22Rv1 (cell line): ENCODE measurements around the gene SUN2.

Experiments used
- H3K27ac ChIP-seq: fragments of 450-650 bp; 2 replicates; pipeline ENCODE4 v1.5.1; 2017
- CTCF ChIP-seq: fragments of 450-650 bp; IDR thresholded peaks from 2 replicates; pipeline ENCODE4 v1.5.1; 2017; ENCODE audit warnings: mild to moderate bottlenecking
- ZFX ChIP-seq: fragments of 450-650 bp; IDR thresholded peaks from 2 replicates; pipeline ENCODE4 v1.6.1; 2017; ENCODE audit warnings: antibody characterized with exemption, borderline replicate concordance

Gene SUN2

GRCh38 chr22:38730411-38730871, 25.4 kb downstream of the SUN2 start:
- no peak overlapping the region for H3K27ac ChIP-seq
- TF ChIP-seq ZFX (no peak), CTCF (no peak)

- no peak for TF ChIP-seq ZFX
- TF ChIP-seq CTCF = no peak
- no peak overlapping the region for H3K27ac ChIP-seq
Measured at GRCh38 chr22:38729946-38730345, 25.9 kb downstream of the SUN2 start.

DNA sequence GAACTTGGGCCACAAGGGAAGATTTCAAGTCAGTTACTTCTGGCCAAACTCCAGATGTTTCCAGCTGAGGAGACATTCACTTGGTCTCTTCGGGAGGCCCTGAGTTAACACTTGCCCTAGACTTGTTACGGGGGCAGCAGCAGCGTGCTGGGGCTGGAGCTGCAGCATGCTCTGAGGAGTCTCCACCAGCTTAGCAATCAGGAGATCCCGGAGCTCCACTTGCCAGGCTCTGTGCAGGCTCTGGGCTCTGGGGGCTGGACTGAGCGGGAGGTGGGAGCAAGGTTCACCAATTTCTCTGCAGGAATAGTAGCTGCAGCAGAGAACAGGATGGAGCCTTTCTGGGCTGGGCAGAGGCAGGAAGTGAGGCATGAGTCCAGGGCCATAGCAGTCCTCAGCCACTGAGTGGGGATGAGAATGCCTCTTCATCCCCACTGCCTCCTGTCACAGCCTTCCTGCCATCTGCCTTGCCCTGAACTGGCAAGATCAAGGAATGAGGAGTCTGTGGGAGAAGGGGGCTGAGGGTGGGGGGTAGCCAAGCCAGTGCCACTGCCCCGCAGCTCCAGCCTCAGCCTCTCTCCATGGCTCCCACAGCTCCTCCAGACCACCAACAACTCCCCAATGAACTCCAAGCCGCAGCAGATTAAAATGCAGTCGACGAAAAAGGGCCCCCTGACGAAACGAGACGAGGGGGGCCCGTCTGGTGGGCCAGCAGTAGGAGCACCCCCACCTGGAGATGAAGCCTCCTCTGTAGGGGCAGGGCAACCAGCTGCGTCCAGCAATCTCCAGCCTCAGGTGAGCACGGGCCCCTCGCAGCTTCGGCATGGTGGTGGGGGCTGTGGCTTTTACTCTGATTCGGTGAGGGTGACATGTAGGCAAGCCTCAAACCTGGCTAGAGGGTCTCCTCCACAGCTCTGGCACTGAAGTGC, 26.7 kb downstream of the SUN2 start:
- no peak for TF ChIP-seq ZFX
- TF ChIP-seq CTCF = no peak
- no peak overlapping the region for H3K27ac ChIP-seq

- no peak overlapping the region for H3K27ac ChIP-seq
- no peak for TF ChIP-seq CTCF
- no peak for TF ChIP-seq ZFX
Measured at GRCh38 chr22:38727530-38728451, 28.0 kb downstream of the SUN2 start.

DNA sequence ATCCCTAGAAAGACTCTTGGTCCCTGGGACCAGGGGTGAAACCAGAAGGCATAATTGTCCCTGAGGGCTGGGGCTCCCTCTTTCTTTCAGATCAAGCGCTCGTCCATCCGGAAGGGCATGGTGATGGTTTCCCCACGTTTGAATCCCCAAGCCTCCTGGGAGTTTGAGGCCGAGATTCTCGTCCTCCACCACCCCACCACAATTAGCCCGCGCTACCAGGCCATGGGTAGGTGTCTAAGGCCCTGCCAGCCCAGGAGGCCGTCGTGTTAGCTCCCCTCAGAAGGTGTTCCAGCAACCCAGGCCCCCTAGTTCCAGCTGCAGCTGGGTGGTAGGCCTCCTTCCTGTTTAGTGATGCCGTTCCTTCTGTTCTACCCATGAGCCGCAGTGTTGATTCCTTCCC, 28.7 kb downstream of the SUN2 start:
- H3K27ac ChIP-seq = no peak overlapping the region
- TF ChIP-seq CTCF = no peak
- no peak for TF ChIP-seq ZFX

- no peak for TF ChIP-seq ZFX
- no peak for TF ChIP-seq CTCF
- no peak overlapping the region for H3K27ac ChIP-seq
Measured at GRCh38 chr22:38725900-38726655, 29.7 kb downstream of the SUN2 start.
